Measurements from ENCODE around the gene ARF1.

The ARF1 gene

GRCh38 chr1:228071839-228072657 lies 10.5 kb upstream of the ARF1 start:
- no peak for DNase-seq

DNA sequence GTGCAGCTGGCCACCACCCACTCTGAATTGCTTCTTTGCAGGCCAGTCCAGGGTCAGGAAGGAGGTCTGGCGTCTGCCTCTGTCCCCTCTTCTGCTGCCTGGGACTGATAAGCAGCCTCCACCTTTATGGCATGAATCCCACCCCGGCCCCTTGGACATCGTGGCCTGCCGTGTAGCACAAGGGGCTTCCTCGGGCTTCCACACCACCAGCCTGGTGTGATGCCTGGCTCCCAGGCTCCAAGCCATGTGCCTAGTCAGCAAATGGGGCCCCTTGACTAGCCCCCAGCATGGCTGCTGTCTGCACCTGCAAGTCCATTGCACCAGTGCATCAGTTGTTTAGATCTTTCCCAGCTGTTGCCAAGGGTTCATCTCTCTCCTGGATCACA lies 9.9 kb upstream of the ARF1 start:
- no peak for DNase-seq

GRCh38 chr1:228073061-228073856 lies 9.2 kb upstream of the ARF1 start:
- no peak for DNase-seq

DNA sequence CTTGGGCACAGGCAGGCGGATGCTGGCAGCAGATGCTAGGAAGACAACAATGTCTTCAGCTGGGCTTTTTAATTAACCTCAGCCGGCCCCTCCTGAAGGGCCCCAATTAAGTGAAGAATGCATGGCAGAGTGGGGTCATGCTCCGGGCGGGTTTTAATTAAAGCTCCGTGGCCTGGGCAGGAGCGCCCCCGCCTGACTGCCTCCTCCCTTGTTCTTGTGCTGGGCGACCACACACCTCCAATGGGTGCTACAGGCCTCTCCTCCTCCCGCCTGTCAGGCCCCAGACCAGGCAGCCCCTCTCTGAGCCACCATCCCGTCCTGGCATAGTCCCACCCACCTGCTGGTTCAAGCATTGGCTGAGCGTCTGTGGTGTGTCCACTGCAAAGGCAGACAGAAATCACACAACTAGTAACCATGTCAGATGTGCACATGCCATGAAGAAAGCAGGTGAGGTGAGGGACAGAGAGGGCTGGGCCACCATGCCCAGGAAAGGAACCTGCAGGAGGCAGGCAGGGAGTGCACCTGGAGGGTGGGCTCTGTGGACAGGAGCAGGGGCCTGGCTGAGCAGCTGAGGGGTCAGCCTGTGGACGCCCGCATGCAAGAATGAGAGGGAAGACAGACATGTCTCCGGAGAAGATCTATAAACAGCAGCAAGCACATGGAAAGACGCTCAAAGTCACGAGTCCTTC lies 8.5 kb upstream of the ARF1 start:
- DNase-seq, result peak; percentile 1

DNA sequence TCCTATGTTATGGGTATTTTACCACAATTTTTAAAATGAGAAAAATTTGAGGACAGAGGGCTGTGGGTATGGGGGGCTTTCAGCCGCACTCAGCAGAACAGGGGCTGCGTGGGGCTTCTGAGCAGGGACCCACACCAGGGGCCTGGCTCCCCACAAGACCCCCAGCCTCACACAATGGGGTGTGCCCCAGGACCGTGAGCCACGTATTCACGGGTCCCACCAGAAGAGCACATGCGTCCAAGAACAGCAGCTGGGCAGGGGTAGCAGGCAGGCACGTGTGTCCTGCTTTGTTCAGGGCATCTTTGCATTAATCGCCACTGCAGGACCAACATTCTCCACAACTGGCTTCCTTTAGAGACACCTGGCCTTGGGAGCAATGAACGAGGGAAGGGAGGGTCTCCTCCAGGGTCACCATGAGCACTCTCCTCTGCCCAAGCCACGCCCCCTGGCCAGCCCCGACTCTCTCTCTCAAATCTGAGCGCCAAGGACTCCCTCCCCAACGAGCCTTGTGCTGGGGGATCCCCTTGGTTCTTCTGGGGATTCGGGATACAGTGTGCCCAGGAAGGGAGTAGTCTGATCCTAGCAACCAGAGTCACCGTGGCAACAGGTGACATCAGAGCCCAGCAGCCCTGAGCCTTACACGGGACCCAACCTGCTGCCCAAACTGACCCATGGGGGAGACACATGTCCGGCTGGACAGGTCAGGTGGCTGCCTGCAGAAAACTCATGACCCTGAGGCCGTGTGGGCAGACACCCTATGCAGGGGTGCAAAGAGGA lies 7.4 kb upstream of the ARF1 start:
- no peak for DNase-seq

GRCh38 chr1:228075801-228076271 lies 6.7 kb upstream of the ARF1 start:
- no peak for DNase-seq

GRCh38 chr1:228076796-228077430 lies 5.6 kb upstream of the ARF1 start:
- DNase-seq, result no peak

GRCh38 chr1:228077565-228078330 lies 4.8 kb upstream of the ARF1 start:
- no peak for DNase-seq

DNA sequence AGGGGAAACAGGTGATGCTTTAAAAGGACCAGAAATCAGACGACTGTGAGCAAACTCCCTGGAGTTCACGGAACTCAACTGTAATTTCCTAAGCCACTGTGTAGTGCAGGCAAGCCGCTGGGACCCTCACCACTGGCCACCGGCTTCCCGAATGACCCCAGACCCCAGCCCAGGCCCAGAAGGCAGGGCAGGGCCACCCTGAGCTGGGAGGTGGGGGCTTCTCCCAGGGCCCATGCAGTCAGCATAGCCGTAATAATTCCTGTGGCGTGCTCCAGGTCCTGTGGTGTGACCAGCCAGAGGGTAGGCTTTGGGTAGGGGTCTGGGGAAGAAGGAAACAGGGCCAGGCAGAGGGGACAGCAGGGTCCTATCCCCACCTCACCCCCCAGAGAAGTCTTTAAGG lies 3.5 kb upstream of the ARF1 start:
- DNase-seq, result no peak

DNA sequence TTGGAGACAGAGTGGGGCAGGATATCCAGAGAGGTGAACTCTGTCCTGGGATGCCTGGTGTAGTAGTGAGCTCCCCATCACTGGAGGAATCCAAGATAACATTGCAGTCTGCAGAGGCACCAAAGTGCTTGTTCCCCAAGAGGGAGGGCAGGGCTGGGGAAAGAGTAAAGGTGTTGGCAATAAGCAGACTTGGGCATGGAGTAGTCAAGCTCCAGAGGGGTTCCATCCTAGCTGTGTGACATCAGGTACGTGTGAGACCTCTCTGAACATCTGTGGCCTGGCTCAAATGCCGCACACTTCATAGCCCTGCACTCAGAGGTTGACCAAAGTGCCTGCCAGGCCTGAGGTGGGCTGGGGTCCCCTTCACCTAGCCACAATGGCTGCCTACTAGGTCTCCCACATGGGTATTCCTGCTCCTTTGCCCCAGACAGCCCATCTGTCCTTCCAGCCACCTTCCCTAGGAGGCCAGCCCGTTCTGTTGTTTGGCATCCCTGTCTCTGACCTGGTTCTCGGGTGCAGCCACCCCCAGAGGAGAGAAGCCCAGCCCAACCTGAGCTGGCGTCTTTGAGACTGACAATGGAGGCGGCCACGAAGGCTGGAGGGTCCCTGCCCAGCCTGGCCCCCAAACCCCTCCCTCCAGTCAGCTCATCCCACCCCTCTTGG lies 2.8 kb upstream of the ARF1 start:
- no peak for DNase-seq

- DNase-seq, result no peak
Measured at GRCh38 chr1:228081144-228081543, 1.4 kb upstream of the ARF1 start.

GRCh38 chr1:228081578-228082213 lies 812 bp upstream of the ARF1 start:
- no peak for DNase-seq

DNA sequence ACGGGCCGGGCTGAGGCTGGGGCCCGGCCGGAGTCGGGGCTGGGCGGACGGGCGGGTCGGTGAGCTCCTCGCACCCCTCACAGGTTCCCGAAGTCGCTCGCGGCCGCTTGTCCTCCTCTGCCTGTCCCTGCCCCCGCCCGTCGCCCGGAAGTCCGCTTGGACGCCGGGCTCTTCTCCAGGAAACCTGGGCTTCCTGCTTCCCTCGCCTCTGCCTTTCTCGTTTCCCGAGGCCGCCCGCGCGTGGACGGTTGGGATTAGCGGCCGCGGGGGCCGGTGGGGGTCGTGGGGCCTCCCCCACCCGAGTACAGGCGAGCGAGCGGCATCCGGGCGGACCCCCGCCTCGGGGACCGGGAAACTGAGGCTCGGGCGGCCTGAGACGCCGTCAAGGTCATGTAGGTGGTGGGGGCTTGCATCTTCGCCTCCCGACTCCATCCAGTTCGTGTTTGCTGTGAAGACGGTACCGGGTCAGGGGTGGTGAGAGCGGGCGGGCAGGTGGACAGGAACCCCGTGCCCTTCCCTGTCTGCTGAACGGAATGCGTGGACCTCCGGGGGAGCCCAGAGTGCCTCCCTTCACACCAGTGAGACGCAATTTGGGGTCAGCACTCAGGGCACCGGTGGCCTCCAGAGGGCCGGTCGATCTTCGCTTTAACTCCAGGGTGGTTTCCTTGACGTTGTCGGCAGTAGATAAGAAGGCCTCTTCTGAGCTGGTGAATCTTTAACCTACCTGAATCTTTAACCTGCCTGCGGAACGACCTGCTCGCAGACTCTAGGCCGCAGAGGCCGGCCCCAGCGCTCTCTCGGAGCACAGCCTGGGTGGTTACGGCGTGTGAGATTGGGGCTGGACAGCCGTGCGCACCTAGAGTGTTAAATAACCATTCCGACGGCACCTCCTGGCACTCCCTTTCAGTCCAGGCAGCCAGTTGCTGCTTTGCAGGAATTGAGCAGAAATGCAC lies 686 bp downstream of the ARF1 start:
- no peak for DNase-seq

GRCh38 chr1:228083871-228084278 lies 1.4 kb downstream of the ARF1 start:
- no peak for DNase-seq

GRCh38 chr1:228084325-228084724 lies 1.8 kb downstream of the ARF1 start:
- DNase-seq, result no peak

- no peak for DNase-seq
Measured at GRCh38 chr1:228084797-228085196, 2.3 kb downstream of the ARF1 start.

DNA sequence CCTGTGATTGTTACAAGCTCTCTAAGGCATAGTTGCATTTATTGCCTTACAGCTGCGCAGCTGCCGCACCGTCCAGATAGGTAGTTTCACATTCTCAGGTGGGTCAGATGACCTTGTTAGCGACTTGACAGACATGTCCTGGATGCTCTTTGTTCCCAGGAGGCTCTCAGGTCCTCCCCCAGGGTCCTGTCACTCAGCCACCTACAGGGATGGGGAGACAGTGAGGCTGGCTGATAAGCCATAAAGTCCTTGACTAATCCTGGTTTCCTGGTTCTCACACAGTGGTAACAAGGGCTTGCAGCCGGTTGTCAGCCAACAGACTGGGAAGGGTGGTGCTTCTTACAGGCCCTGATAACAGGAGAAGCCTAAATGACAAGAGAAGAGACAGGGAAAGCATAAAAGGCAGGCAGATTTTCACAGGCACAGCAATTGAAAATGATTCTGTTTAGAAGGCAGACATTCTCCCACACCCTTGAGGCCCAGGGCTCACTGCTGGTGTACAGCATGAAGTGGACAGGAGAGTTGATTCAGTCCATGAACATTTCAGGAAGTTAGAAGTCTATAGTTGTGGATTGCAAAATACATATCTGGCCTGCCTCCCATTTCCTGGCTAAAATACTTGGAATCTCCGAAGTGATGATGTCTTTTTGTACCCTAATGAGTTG lies 2.9 kb downstream of the ARF1 start:
- DNase-seq, result no peak

GRCh38 chr1:228087771-228088251 lies 5.3 kb downstream of the ARF1 start:
- no peak for DNase-seq
